H1 (cell line): ENCODE measurements around the gene AVL9. TPM values are rescaled to one million over a fixed set of nuclear protein-coding genes. Genes with fewer than 3 reads are reported as not detected.
A peak's percentile ranks its signal among the peaks of the same experiment; 100 is the strongest.
"Not testable (repeated sequence)": the region's sequence is repeated elsewhere in the genome, so short reads cannot be mapped to it uniquely, and the experiment has no call there.

Source experiments
- CTCF ChIA-PET: fragments of 300-600 bp; sonication (Branson Sonifier 250); formaldehyde crosslinking; loops from one replicate; lab custom pipeline; 2021; ENCODE audit not compliant: partially characterized antibody; lab: Charles Lee
- POLR2A ChIA-PET: fragments of 300-600 bp; sonication (Branson Sonifier 250); formaldehyde crosslinking; loops from one replicate; lab custom pipeline; 2021; ENCODE audit warnings: inconsistent platforms; ENCODE audit not compliant: partially characterized antibody; lab: Charles Lee
- DNase-seq, 2 experiments: peaks; one replicate each; pipeline versions ENCODE4 v3.0.0 to v3.0.0-alpha.2; 2010 to 2022; ENCODE audit warnings: low spot score in 2 of 2, low read depth in 1 of 2, mixed read lengths in 1 of 2
- FAIRE-seq: peaks from 2 replicates; lab custom pipeline; 2011; peaks lifted over from hg19 to GRCh38; lab: Jason Lieb, UNC
- H2AFZ ChIP-seq: 2 replicates; pipeline ENCODE4 v1.8.1; 2012; ENCODE audit warnings: low read length, inconsistent platforms
- H2AK5ac ChIP-seq: 2 replicates; pipeline ENCODE4 v1.6.1; 2013; ENCODE audit warnings: low read depth, low read length
- H2BK120ac ChIP-seq: replicated peaks from 2 replicates; pipeline ENCODE3; 2013; ENCODE audit warnings: low read depth, low read length, inconsistent platforms
- H2BK12ac ChIP-seq: 2 replicates; pipeline ENCODE4 v1.6.1; 2013; ENCODE audit warnings: low read depth, low read length
- H2BK15ac ChIP-seq: 2 replicates; pipeline ENCODE4 v1.6.1; 2013; ENCODE audit warnings: low read length
- H2BK20ac ChIP-seq: 2 replicates; pipeline ENCODE4 v1.6.1; 2013; ENCODE audit warnings: low read length
- H2BK5ac ChIP-seq: 2 replicates; pipeline ENCODE4 v1.6.1; 2013; ENCODE audit warnings: low read depth, low read length
- H3K14ac ChIP-seq: 2 replicates; pipeline ENCODE4 v1.6.1; 2013; ENCODE audit warnings: inconsistent platforms; ENCODE audit not compliant: insufficient read length
- H3K18ac ChIP-seq: 2 replicates; pipeline ENCODE4 v1.6.1; 2013; ENCODE audit warnings: low read length; ENCODE audit errors: extremely low read depth
- H3K23ac ChIP-seq: 2 replicates; pipeline ENCODE4 v1.6.1; 2013; ENCODE audit warnings: inconsistent platforms; ENCODE audit not compliant: insufficient read length
- H3K23me2 ChIP-seq: 2 replicates; pipeline ENCODE4 v1.6.1; 2013; ENCODE audit warnings: low read depth, low read length
- H3K27ac ChIP-seq: 2 replicates; pipeline ENCODE4 v1.6.1; 2011; ENCODE audit warnings: low read depth, low read length, inconsistent platforms
- H3K27me3 ChIP-seq, 4 experiments: replicated peaks in 1 of 4; 1 replicate in 1 of 4; 2 replicates in 3 of 4; pipeline versions ENCODE4 v1.6.1 to v1.8.1; 2011 to 2013; ENCODE audit warnings: low read length in 3 of 4, mild to moderate bottlenecking in 3 of 4, inconsistent platforms in 2 of 4, mixed read lengths in 2 of 4, moderate library complexity in 1 of 4; ENCODE audit not compliant: control insufficient read depth in 3 of 4, insufficient read depth in 3 of 4; ENCODE audit errors: extremely low read depth in 1 of 4
- H3K36me3 ChIP-seq, 4 experiments: 2 replicates each; pipeline versions ENCODE4 v1.6.1 to v1.8.1; 2011 to 2013; ENCODE audit warnings: mild to moderate bottlenecking in 4 of 4, low read length in 3 of 4, moderate library complexity in 2 of 4, control low read depth in 1 of 4, inconsistent platforms in 1 of 4; ENCODE audit not compliant: insufficient read depth in 4 of 4, control insufficient read depth in 2 of 4
- H3K4ac ChIP-seq: replicated peaks from 2 replicates; pipeline ENCODE3; 2013; ENCODE audit warnings: low read length, low read depth, mixed read lengths, inconsistent platforms; ENCODE audit not compliant: insufficient read length
- H3K4me1 ChIP-seq, 4 experiments: replicated peaks in 1 of 4; 1 replicate in 1 of 4; 2 replicates in 3 of 4; pipeline versions ENCODE4 v1.6.1 to v1.8.1; 2011 to 2013; ENCODE audit warnings: low read length in 3 of 4, inconsistent platforms in 2 of 4, mixed read lengths in 1 of 4; ENCODE audit not compliant: insufficient read depth in 4 of 4, control insufficient read depth in 3 of 4
- H3K4me2 ChIP-seq, 2 experiments: 2 replicates each; pipeline versions ENCODE4 v1.6.1 to v1.8.1; 2011 to 2013; ENCODE audit warnings: low read depth in 2 of 2, low read length in 2 of 2, control low read depth in 1 of 2, inconsistent platforms in 1 of 2, mild to moderate bottlenecking in 1 of 2; ENCODE audit not compliant: insufficient read depth in 1 of 2
- H3K4me3 ChIP-seq, 4 experiments: fragments of 200-600, 300-600 bp in 1 of 4; sonication (generic), shearing (Covaris generic), sonication (Bioruptor Twin) in 1 of 4; 2 replicates each; pipeline versions ENCODE4 v1.5.1 to v1.8.1; 2011 to 2016; ENCODE audit warnings: low read length in 4 of 4, low read depth in 3 of 4, control low read depth in 2 of 4, inconsistent platforms in 2 of 4, mild to moderate bottlenecking in 2 of 4, mixed read lengths in 1 of 4, moderate library complexity in 1 of 4; ENCODE audit not compliant: insufficient read depth in 2 of 4; ENCODE audit errors: extremely low read depth in 1 of 4
- H3K56ac ChIP-seq: replicated peaks from 2 replicates; pipeline ENCODE3; 2013; ENCODE audit warnings: low read depth, mild to moderate bottlenecking, mixed read lengths, low read length, inconsistent platforms; ENCODE audit not compliant: insufficient read length
- H3K79me1 ChIP-seq: 2 replicates; pipeline ENCODE4 v1.6.1; 2013; ENCODE audit warnings: low read depth, low read length, control low read depth
- H3K79me2 ChIP-seq, 2 experiments: 2 replicates each; pipeline versions ENCODE4 v1.6.1 to v1.8.1; 2012 to 2013; ENCODE audit warnings: low read length in 2 of 2, mild to moderate bottlenecking in 2 of 2, inconsistent platforms in 1 of 2; ENCODE audit not compliant: insufficient read depth in 2 of 2, control insufficient read depth in 1 of 2
- H3K9ac ChIP-seq, 4 experiments: replicated peaks in 1 of 4; 1 replicate in 1 of 4; 2 replicates in 3 of 4; pipeline versions ENCODE4 v1.6.1 to v1.8.1; 2011 to 2013; ENCODE audit warnings: low read depth in 3 of 4, low read length in 3 of 4, control low read depth in 2 of 4, mild to moderate bottlenecking in 2 of 4, moderate library complexity in 2 of 4, inconsistent platforms in 1 of 4; ENCODE audit errors: extremely low read depth in 1 of 4
- H3K9me3 ChIP-seq, 2 experiments: 2 replicates each; pipeline versions ENCODE4 v1.6.1 to v1.8.1; 2012 to 2013; ENCODE audit warnings: mild to moderate bottlenecking in 2 of 2, moderate library complexity in 2 of 2, control low read depth in 1 of 2, inconsistent platforms in 1 of 2, low read depth in 1 of 2, low read length in 1 of 2, mixed read lengths in 1 of 2; ENCODE audit not compliant: insufficient read depth in 2 of 2
- H4K20me1 ChIP-seq, 2 experiments: replicated peaks in 1 of 2; 2 replicates each; pipeline versions ENCODE3 to v1.8.1; 2011 to 2013; ENCODE audit warnings: inconsistent platforms in 2 of 2, low read length in 2 of 2, mild to moderate bottlenecking in 1 of 2; ENCODE audit not compliant: insufficient read depth in 2 of 2, control insufficient read depth in 1 of 2
- H4K5ac ChIP-seq: 2 replicates; pipeline ENCODE4 v1.6.1; 2013; ENCODE audit warnings: low read length, low read depth, mixed read lengths, inconsistent platforms; ENCODE audit not compliant: insufficient read length
- H4K8ac ChIP-seq: 2 replicates; pipeline ENCODE4 v1.8.0; 2013; ENCODE audit warnings: mild to moderate bottlenecking, moderate library complexity, low read length, inconsistent platforms; ENCODE audit not compliant: insufficient read depth; ENCODE audit errors: extremely low read depth
- H4K91ac ChIP-seq: replicated peaks from 2 replicates; pipeline ENCODE3; 2013; ENCODE audit warnings: low read length, mixed read lengths, inconsistent platforms; ENCODE audit not compliant: insufficient read length
- CTCF ChIP-seq, 3 experiments: IDR thresholded peaks; 1 replicate in 2 of 3; 2 replicates in 1 of 3; pipeline versions ENCODE4 v1.5.1 to v1.6.1; 2011; ENCODE audit warnings: low read length in 3 of 3, mild to moderate bottlenecking in 3 of 3, inconsistent platforms in 2 of 3, low read depth in 1 of 3, moderate library complexity in 1 of 3; ENCODE audit not compliant: insufficient read depth in 1 of 3; ENCODE audit errors: control extremely low read depth in 1 of 3
- RAD21 ChIP-seq, 2 experiments: IDR thresholded peaks in 1 of 2; conservative IDR thresholded peaks in 1 of 2; 2 replicates each; pipeline ENCODE4 v1.6.1; 2011; ENCODE audit warnings: low read depth in 2 of 2, low read length in 2 of 2, improper control_type of control experiment in 1 of 2, inconsistent platforms in 1 of 2, mild to moderate bottlenecking in 1 of 2, moderate library complexity in 1 of 2
- WGBS, 2 experiments: shearing (Covaris generic) in 1 of 2; methylation state at CpG; one replicate each; pipeline versions ENCODE4 v1.1.6 to v1.1.7; 2013 to 2015; ENCODE audit warnings: low lambda C conversion rate in 2 of 2, mixed read lengths in 2 of 2, inconsistent platforms in 1 of 2, low coverage in 1 of 2, missing lambda C conversion rate in 1 of 2; ENCODE audit not compliant: insufficient replicate concordance in 2 of 2, insufficient coverage in 1 of 2, insufficient read length in 1 of 2; ENCODE audit errors: extremely low coverage in 1 of 2, missing lambda C conversion rate in 1 of 2; 5-methylcytosine and 5-hydroxymethylcytosine counted together
- polyA plus RNA-seq, 7 experiments: library from polyadenylated mRNA; depleted of rRNA in 3 of 7; stranded (reverse) in 5 of 7; unstranded in 2 of 7; fragments of >200 nt in 5 of 7; fragments of 200-250 nt in 2 of 7; gene quantifications; 1 replicate in 5 of 7; 2 replicates in 1 of 7; 4 replicates in 1 of 7; pipeline versions ENCODE4 v1.2.1 to v1.2.3, GENCODE V29; 2011 to 2013; ENCODE audit warnings: missing spikeins in 2 of 7, mixed read lengths in 2 of 7
- total RNA-seq: library from RNA; stranded (reverse); fragmentation: NEBNext Ultra II Directional; extraction: Animal tissue kit (Norgen Biotek cat#: 25700); gene quantifications from 2 replicates; pipeline ENCODE4 v1.2.1, GENCODE V29; 2021

Gene AVL9
- total and polyA plus RNA-seq, 2 of the 8 experiments (the other 6 are each of a cell fraction or from before 2014, with no cell fraction given), result 15.5 to 42.1 TPM

DNA sequence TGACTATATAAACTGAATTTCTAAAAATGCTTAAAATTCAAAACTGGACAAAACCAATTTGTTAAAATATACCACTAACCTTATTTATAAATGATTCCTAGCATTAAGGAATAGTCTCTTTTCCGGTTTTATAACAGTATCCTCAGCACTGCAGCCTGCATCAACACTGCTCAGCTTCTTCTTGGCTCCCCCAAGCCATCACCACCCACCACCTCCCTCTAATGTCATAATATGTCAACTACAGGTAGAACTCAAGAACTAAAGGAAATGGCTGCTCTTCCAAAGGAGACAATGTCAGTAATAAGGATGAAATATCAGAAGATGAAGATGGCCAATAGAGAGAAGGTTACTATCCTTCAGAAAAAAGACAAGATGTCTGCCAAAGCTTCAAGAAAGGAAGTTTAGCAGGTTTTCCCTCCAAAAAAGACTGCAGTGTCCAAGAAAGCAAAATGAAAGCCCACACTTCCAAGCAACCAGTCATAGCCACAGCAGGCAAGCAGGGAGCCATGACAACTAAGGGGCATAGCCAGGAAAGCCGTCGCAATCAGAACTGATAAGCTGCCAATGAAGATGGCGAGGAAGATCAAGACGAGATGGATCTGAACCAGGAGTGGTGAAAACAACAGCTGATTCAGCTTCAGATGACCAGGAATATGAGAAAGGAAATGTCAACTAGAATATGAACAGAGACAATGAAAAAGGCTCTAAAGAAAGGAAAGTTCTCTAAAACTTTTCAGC lies 141.6 kb downstream of the AVL9 start:
- H3K27ac ChIP-seq, H3K27me3 ChIP-seq, H3K36me3 ChIP-seq, H2AFZ ChIP-seq, H3K79me2 ChIP-seq, H4K91ac ChIP-seq, H2AK5ac ChIP-seq, H3K4me2 ChIP-seq, H3K23ac ChIP-seq, H3K4me1 ChIP-seq, POLR2A ChIA-PET, H3K4me3 ChIP-seq, H3K9me3 ChIP-seq, H2BK120ac ChIP-seq, H3K9ac ChIP-seq, H3K79me1 ChIP-seq, H3K4ac ChIP-seq, H4K20me1 ChIP-seq, H3K23me2 ChIP-seq, H3K14ac ChIP-seq, H2BK12ac ChIP-seq, H2BK15ac ChIP-seq, H2BK5ac ChIP-seq, DNase-seq, H3K56ac ChIP-seq, H4K5ac ChIP-seq, FAIRE-seq, H4K8ac ChIP-seq: not testable (repeated sequence)
- Histone ChIP-seq H2BK20ac (peak overlapping the region; percentile 61; the same call in 1 of the 2 replicates), H3K18ac (peak overlapping the region; percentile 32; the same call in 1 of the 2 replicates)
- TF ChIP-seq RAD21 (IDR thresholded peaks at IDR 0.05 in 1 of 2, conservative IDR thresholded peaks at IDR 0.05 in 1 of 2; ENCODE audit: low read depth in 2 of 2, low read length in 2 of 2) (peak; percentile 37 to 56), CTCF (IDR thresholded peaks at IDR 0.05; ENCODE audit: control extremely low read depth in 1 of 3, insufficient read depth in 1 of 3, low read depth in 1 of 3, low read length in 3 of 3) (peak in 2 of 3 experiments; percentile 4 to 11; a peak in 1 of 4 replicates)
- WGBS, 2 experiments, result 97% methylated on average over 5 of the region's 5 CpGs; no CpG with 5 or more reads in 1 of the 2 experiments
- CTCF ChIA-PET, result interaction anchor here (0.7 to 1.2 kb wide), 3 partner anchors 9 to 107 kb away, joined by 3 read pairs; no protein-coding TSS in a partner anchor
